HG03565 (cell line): ENCODE results near the gene PRRC2B.

ENCODE experiments used
- ATAC-seq: cut with Tn5 transposase; IDR thresholded peaks from one replicate; pipeline ENCODE4 v1.9.1; 2021; ENCODE audit warnings: mild to moderate bottlenecking, moderate library complexity; ENCODE audit not compliant: unreplicated experiment

PRRC2B gene

GRCh38 chr9:131484051-131484445 is 90.2 kb downstream of the PRRC2B start:
- ATAC-seq = no peak

- ATAC-seq = no peak
Observed at GRCh38 chr9:131484560-131485185, 90.8 kb downstream of the PRRC2B start.

GRCh38 chr9:131485206-131485605 is 91.3 kb downstream of the PRRC2B start:
- no peak for ATAC-seq

- no peak for ATAC-seq
Observed at GRCh38 chr9:131485728-131486422, 92.0 kb downstream of the PRRC2B start.

- no peak for ATAC-seq
Observed at GRCh38 chr9:131487001-131487400, 93.1 kb downstream of the PRRC2B start.

- no peak for ATAC-seq
Observed at GRCh38 chr9:131487621-131488031, 93.7 kb downstream of the PRRC2B start.

GRCh38 chr9:131490514-131490913 is 96.6 kb downstream of the PRRC2B start:
- ATAC-seq = no peak

- ATAC-seq = no peak
Observed at GRCh38 chr9:131491001-131491710, 97.3 kb downstream of the PRRC2B start.

GRCh38 chr9:131492070-131492469 is 98.2 kb downstream of the PRRC2B start:
- no peak for ATAC-seq

GRCh38 chr9:131494296-131494870 is 100.5 kb downstream of the PRRC2B start:
- no peak for ATAC-seq

- no peak for ATAC-seq
Observed at GRCh38 chr9:131495785-131496184, 101.9 kb downstream of the PRRC2B start.

GRCh38 chr9:131496844-131497405 is 103.0 kb downstream of the PRRC2B start:
- ATAC-seq = no peak

- ATAC-seq = no peak
Observed at GRCh38 chr9:131499254-131499767, 105.4 kb downstream of the PRRC2B start.

GRCh38 chr9:131500377-131500776 is 106.5 kb downstream of the PRRC2B start:
- no peak for ATAC-seq

GRCh38 chr9:131500939-131501541 is 107.2 kb downstream of the PRRC2B start:
- no peak for ATAC-seq

GRCh38 chr9:131502781-131503625 is 109.1 kb downstream of the PRRC2B start, which contains the start of gene POMT1:
TSS of gene POMT1 (plus strand) at chr9:131502918. CDS start at chr9:131504219, 1,301 bp downstream.
- ATAC-seq = peak; percentile 70

GRCh38 chr9:131503626-131504465 is 110.0 kb downstream of the PRRC2B start:
- ATAC-seq = no peak

GRCh38 chr9:131505012-131505411 is 111.1 kb downstream of the PRRC2B start:
- ATAC-seq = no peak

- no peak for ATAC-seq
Observed at GRCh38 chr9:131511416-131511815, 117.5 kb downstream of the PRRC2B start.
